ENCODE data around the gene DNAH17. TPM values are rescaled to one million over a fixed set of nuclear protein-coding genes. Genes with fewer than 3 reads are reported as not detected.

The DNAH17 gene
- total and polyA plus RNA-seq, 2 of the 13 experiments (the other 11 are each of a cell fraction or from before 2014, with no cell fraction given), result 0.86 to 1.6 TPM

- peaks cover 9% of the 10 kb centered on the region; the same call in 1 of the 2 replicates for H3K4me1 ChIP-seq (ENCODE audit: insufficient read depth, low read length)
- WGBS (ENCODE audit: low lambda C conversion rate), result 19% methylated on average over 5 of the region's 5 CpGs
- peak; percentile 67 for DNase-seq (ENCODE audit: low spot score)
- ATAC-seq, result peak; percentile 59
- peaks cover 0 to 27% of the 10 kb centered on the region in 2 experiments; a peak in 4 of 5 replicates for H3K27me3 ChIP-seq (ENCODE audit: control insufficient read depth in 1 of 2, insufficient read depth in 2 of 2, low read length in 2 of 2)
- in situ Hi-C loops (cut with HindIII; ENCODE audit: extremely low pct_ligation_motif_present, low pct_unique_long_range_greater_than_20kb), result no loop called here
- H3K27ac ChIP-seq (ENCODE audit: extremely low read length, insufficient read depth, low read length), result no peak overlapping the region
- peak; percentile 26 for FAIRE-seq
- H2AFZ ChIP-seq (ENCODE audit: low read length), result no peak overlapping the region
- no TSS peak for BruUV-seq (replicated peaks)
- intact Hi-C loops (cut with micrococcal nuclease; ENCODE audit: unreplicated experiment), result no loop called here
- CTCF ChIA-PET (ENCODE audit: low intra/inter-chr PET ratio, low total read pairs), result no interaction called here
- H4K20me1 ChIP-seq (ENCODE audit: insufficient read depth, low read length), result no peaks in the 10 kb centered on the region
- H3K79me2 ChIP-seq (ENCODE audit: insufficient read depth, low read length), result no peaks in the 10 kb centered on the region
- H3K4me3 ChIP-seq (replicated peaks in 1 of 3; ENCODE audit: insufficient read depth in 1 of 3, low read depth in 2 of 3, low read length in 3 of 3), result no peak overlapping the region
- H3K9ac ChIP-seq (ENCODE audit: insufficient read depth, low read depth, low read length), result no peak overlapping the region
- POLR2A ChIA-PET, result no interaction called here
- no peaks in the 10 kb centered on the region for H3K9me3 ChIP-seq (ENCODE audit: low read length)
- H3K4me2 ChIP-seq (ENCODE audit: low read depth, low read length), result no peak overlapping the region
- 0 out of 5 replicates have a peak, but pooled peaks cover 0 to 1% of the 10 kb centered on the region in 2 experiments for H3K36me3 ChIP-seq (replicated peaks in 1 of 2; ENCODE audit: control insufficient read depth in 1 of 2, insufficient read depth in 2 of 2, low read length in 2 of 2)
- TF ChIP-seq ZNF362 (CRISPR knock-in tag; IDR thresholded peaks at IDR 0.05; ENCODE audit: borderline replicate concordance) (no peak), SMARCC2 (IDR thresholded peaks at IDR 0.05) (no peak), HOXD1 (CRISPR knock-in tag; IDR thresholded peaks at IDR 0.05) (no peak), TBX2 (CRISPR knock-in tag; IDR thresholded peaks at IDR 0.05; ENCODE audit: borderline replicate concordance) (peak; percentile 24; the same call in 1 of the 2 replicates), ZMYM4 (CRISPR knock-in tag; IDR thresholded peaks at IDR 0.05) (no peak), ZNF609 (CRISPR knock-in tag; IDR thresholded peaks at IDR 0.05; ENCODE audit: borderline replicate concordance) (no peak), ARID2 (CRISPR knock-in tag; IDR thresholded peaks at IDR 0.05; ENCODE audit: borderline replicate concordance) (no peak), ATF3 (CRISPR knock-in tag; IDR thresholded peaks at IDR 0.05) (peak; percentile 98), ZNF546 (CRISPR knock-in tag; conservative IDR thresholded peaks at IDR 0.05) (no peak), FLYWCH1 (CRISPR knock-in tag; IDR thresholded peaks at IDR 0.05) (no peak), FOXC1 (CRISPR knock-in tag; IDR thresholded peaks at IDR 0.05; ENCODE audit: borderline replicate concordance) (no peak), GRHL1 (CRISPR knock-in tag; conservative IDR thresholded peaks at IDR 0.05) (no peak), ZNF235 (CRISPR knock-in tag; IDR thresholded peaks at IDR 0.05; ENCODE audit: borderline replicate concordance) (no peak), TMF1 (CRISPR knock-in tag; IDR thresholded peaks at IDR 0.05; ENCODE audit: low read depth) (no peak), ATRX (CRISPR knock-in tag; IDR thresholded peaks at IDR 0.05; ENCODE audit: borderline replicate concordance) (no peak), RELA (CRISPR knock-in tag; IDR thresholded peaks at IDR 0.05) (peak; percentile 68; the same call in 1 of the 2 replicates), RFX3 (CRISPR knock-in tag; IDR thresholded peaks at IDR 0.05) (no peak)
Observed at GRCh38 chr17:78476973-78477372, 100.2 kb downstream of the DNAH17 start.

Measured in HepG2 (cell line).